Adrenal gland (tissue), 12 donors: ENCODE measurements around the gene CTRB2. TPM values are rescaled to one million over a fixed set of nuclear protein-coding genes. Genes with fewer than 3 reads are reported as not detected.

Experiments
- DNase-seq, 7 donors: peaks; one replicate each; pipeline ENCODE4 v3.0.0-alpha.2; 2019 to 2020
- H3K27ac ChIP-seq, 5 donors: fragments of 200-600 bp; sonication (generic) in 4 of 5; 1 replicate in 3 of 5; 2 replicates in 2 of 5; pipeline versions ENCODE4 v1.5.1 to v1.8.0; 2016 to 2020; ENCODE audit warnings: mild to moderate bottlenecking in 1 of 5
- H3K27me3 ChIP-seq: fragments of 200-600 bp; 2 replicates; pipeline ENCODE4 v1.8.0; 2021
- H3K36me3 ChIP-seq, 2 donors: fragments of 200-600 bp; replicated peaks in 1 of 2; 1 replicate in 1 of 2; 2 replicates in 1 of 2; pipeline versions ENCODE4 v1.5.1 to v1.8.0; 2018 to 2022
- H3K4me1 ChIP-seq, 2 donors: fragments of 200-600 bp; replicated peaks in 1 of 2; 1 replicate in 1 of 2; 2 replicates in 1 of 2; pipeline versions ENCODE4 v1.5.1 to v1.8.0; 2018 to 2021
- H3K4me3 ChIP-seq, 4 donors: fragments of 200-600 bp; sonication (generic) in 3 of 4; one replicate each; pipeline ENCODE4 v1.5.1; 2016 to 2018
- H3K9me3 ChIP-seq, 3 donors: fragments of 200-600 bp; sonication (generic) in 1 of 3; replicated peaks in 1 of 3; 1 replicate in 2 of 3; 2 replicates in 1 of 3; pipeline versions ENCODE4 v1.5.1 to v1.8.0; 2016 to 2021
- CTCF ChIP-seq, 6 experiments: fragments of 450-650 bp in 4 of 6; fragments of 200-600 bp in 2 of 6; sonication (generic) in 1 of 6; IDR thresholded peaks; 1 replicate in 5 of 6; 2 replicates in 1 of 6; pipeline versions ENCODE4 v1.5.1 to v1.8.0; 2016 to 2021; ENCODE audit warnings: antibody characterized with exemption in 6 of 6, mild to moderate bottlenecking in 2 of 6, moderate library complexity in 1 of 6
- POLR2A ChIP-seq, 2 donors: fragments of 450-650 bp; IDR thresholded peaks; one replicate each; pipeline ENCODE4 v1.6.1; 2017; ENCODE audit warnings: antibody characterized with exemption in 2 of 2, mild to moderate bottlenecking in 2 of 2, moderate library complexity in 1 of 2
- WGBS, 4 donors: extraction: QIAGEN DNeasy Blood & Tissue Kit in 2 of 4; methylation state at CpG; one replicate each; pipeline versions ENCODE4 v1.1.5 to v1.1.7; 2013 to 2017; 5-methylcytosine and 5-hydroxymethylcytosine counted together
- intact Hi-C, 2 donors: fragments of 100-400 bp; cut with DNase I; formaldehyde crosslinking; loops; one replicate each; pipeline versions ENCODE4 v1.14.1 to v1.15.0; 2022 to 2023
- polyA plus RNA-seq, 3 donors: library from polyadenylated mRNA; stranded (reverse); fragments of 200-250 nt in 2 of 3; fragments of 350-450 nt in 1 of 3; fragmentation: Illumina TruSeq in 1 of 3; extraction: RNeasy Lipid Tissue Mini Kit (QIAGEN cat#74804) in 1 of 3; gene quantifications; one replicate each; pipeline ENCODE4 v1.2.3, GENCODE V29; 2013 to 2014
- total RNA-seq, 9 donors: library from RNA; depleted of rRNA in 4 of 9; stranded (reverse); fragments of >200 nt in 4 of 9; fragments of 120-200 nt in 1 of 9; fragmentation: NEBNext Ultra II Directional in 1 of 9; extraction: Animal tissue kit (Norgen Biotek cat#: 25700) in 1 of 9; gene quantifications; one replicate each; pipeline versions ENCODE4 v1.1.0 to v1.2.4, GENCODE V29; 2013 to 2023
- donor health status: healthy with polysubstance abuse.
- donor health status: Bipolar disorder and iron deficiency.
- donor health status: DM: yes; HTN: yes; CAD: no.
- donor health status: DM: no; HTN: no; CAD: no.
- donor health status: DM: no; HTN: no; CAD: no.
- donor health status: DM: yes; HTN: yes; CAD: no.

Gene CTRB2
- total and polyA plus RNA-seq, 12 donors = 0.88 to 15.1 (median 3.3) TPM; not detected in 5

DNA sequence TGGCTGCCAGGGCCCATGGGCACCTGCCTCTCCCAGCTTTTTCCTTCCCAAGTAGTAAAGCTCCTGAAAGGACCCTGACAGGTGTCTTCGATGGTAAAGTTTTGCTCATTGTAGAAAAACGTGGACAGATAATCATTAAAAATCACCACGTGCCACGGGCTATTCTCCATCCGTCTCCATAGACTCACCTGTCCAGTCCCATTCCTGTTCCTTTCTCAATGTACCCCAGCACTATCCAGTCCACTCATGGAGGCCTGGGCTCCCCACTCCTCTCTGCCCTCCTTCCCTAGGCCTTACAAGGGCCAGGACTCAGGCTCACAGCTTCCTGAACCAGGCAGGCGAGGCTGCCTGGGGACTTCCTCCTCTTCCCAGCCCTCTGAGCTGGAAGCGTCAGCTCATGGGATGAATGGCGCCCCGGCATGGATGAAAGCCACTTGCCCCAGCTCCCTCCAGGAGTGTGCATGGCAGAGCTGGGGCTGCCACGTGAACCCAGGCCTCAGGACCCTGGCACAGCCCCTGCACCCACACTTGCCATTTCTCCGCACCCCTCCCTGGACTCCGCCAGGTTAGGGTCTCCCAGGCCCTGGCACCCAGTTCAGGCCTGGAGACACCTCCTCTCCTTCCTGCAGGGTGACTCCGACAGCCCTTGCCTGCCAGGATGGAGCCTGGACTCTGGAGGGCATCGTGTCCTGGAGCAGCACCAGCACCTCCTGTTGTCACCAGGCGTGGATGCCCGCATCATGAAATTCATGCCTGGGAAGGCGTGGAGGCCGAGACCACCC lies 20.6 kb upstream of the CTRB2 start:
- Histone ChIP-seq H3K27ac (no peak overlapping the region), H3K4me1 (no peaks in the 10 kb centered on the region), H3K36me3 (peaks cover 0 to 42% of the 10 kb centered on the region in 2 donors), H3K9me3 (no peaks in the 10 kb centered on the region), H3K4me3 (no peak overlapping the region), H3K27me3 (no peaks in the 10 kb centered on the region)
- DNase-seq = no peak
- intact Hi-C loops = no loop called here
- TF ChIP-seq CTCF (IDR thresholded peaks at IDR 0.05) = no peak
- no peak for TF ChIP-seq POLR2A (IDR thresholded peaks at IDR 0.05)
- 85 to 88% (median 87%) methylated on average over 11 to 18 of the region's 18 CpGs for WGBS, 4 donors

DNA sequence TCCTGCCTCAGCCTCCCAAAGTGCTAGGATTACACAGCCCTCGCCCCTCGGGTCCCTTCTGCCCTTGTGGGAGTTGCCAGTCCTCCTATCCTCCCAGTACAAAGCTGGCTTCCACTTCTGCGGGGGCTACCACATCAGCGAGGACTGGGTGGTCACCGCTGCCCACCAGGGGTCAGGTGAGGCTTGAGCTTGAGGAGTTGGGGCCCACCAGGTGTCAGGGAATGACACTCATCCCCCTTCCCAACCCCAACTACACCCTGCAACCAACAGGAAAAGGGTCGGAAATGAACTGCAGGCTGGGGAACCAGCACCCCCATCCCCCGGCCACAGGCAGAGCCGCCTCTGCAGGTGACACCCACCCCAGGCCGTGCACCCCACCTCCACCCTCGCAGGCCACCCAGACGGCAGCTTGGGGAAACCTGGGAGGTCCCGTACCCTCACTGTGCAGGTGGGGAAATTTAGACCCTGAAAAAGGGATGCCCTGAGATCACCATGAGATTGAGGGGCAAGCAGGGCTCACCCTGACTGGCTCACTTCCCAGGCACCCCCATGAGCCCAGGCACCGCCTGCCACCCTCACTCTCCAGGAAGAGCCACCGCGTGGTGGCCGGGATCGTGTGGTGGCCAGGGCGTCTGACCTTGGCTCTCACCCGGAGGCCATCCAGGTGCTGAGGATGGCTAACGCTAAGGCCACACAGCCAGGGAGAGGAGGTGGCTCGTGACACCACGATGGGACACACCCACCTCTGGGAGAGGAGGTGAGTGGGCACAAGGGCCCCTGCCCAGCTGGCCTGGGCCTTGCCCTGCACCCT lies 19.8 kb upstream of the CTRB2 start:
- no peak overlapping the region for H3K4me3 ChIP-seq
- TF ChIP-seq CTCF (IDR thresholded peaks at IDR 0.05) (no peak), POLR2A (IDR thresholded peaks at IDR 0.05) (no peak)
- H3K27ac ChIP-seq = no peak overlapping the region
- H3K9me3 ChIP-seq = no peaks in the 10 kb centered on the region
- no peak for DNase-seq
- intact Hi-C loops = no loop called here
- no peaks in the 10 kb centered on the region for H3K27me3 ChIP-seq
- 58 to 64% (median 59%) methylated on average over 2 to 22 of the region's 22 CpGs for WGBS, 4 donors
- no peaks in the 10 kb centered on the region for H3K4me1 ChIP-seq
- peaks cover 0 to 37% of the 10 kb centered on the region in 2 donors for H3K36me3 ChIP-seq

DNA sequence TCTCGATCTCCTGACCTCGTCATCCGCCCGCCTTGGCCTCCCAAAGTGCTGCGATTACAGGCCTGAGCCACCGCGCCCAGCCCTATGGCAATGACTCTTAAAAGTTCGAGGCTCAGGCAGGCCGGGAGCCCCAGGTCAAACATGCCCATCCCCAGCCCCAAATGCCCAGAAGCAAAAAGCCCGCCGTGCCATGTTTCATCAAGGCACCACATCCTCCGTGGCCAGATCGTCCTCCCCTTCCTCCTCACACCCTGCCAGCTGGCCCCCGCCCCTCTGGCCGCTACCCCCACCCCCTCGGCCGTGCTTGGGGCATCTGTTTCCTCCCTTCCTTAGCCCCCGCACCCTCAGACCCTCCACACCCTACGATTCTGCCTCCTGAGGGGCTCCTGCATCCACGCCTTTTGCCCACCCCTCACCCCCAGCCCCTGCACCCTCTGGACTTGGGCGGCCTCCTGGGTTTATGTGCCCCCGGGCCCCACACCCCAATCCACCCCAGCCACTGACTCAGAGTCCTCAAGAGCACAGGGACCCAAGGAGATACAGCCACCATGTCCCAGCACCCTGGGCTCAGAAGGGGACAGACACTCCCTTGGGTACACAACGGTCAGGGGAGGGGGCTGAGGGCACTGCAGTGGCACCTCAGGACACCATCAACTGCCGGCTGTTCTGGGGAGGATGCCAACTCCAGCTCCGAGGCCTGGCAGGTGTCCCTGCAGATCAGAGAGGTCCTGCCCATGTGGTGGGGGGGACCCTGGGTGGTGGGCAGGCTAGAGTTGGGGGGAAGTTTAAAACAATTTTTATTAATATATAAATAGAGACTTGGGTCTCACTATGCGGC lies 18.9 kb upstream of the CTRB2 start:
- Histone ChIP-seq H3K9me3 (no peaks in the 10 kb centered on the region), H3K27ac (no peak overlapping the region), H3K27me3 (no peaks in the 10 kb centered on the region), H3K4me3 (no peak overlapping the region), H3K36me3 (peaks cover 0 to 29% of the 10 kb centered on the region in 2 donors), H3K4me1 (no peaks in the 10 kb centered on the region)
- 67 to 76% (median 73%) methylated on average over 22 to 26 of the region's 26 CpGs for WGBS, 4 donors
- TF ChIP-seq POLR2A (IDR thresholded peaks at IDR 0.05) (no peak), CTCF (IDR thresholded peaks at IDR 0.05) (no peak)
- peak in 2 of 7 donors; percentile 37 to 57 for DNase-seq
- intact Hi-C loops = loop anchor here in 1 of 2 donors (2.0 kb wide), 1 partner anchor 19 kb away; the partner anchor contains the start of gene CTRB2
